HCT116 (cell line): ENCODE measurements around the gene SUFU. TPM values are rescaled to one million over a fixed set of nuclear protein-coding genes. Genes with fewer than 3 reads are reported as not detected.

ENCODE experiments used
- total RNA-seq: library from RNA; stranded (reverse); gene quantifications from one replicate; pipeline ENCODE4 v1.2.1, GENCODE V29; 2021; ENCODE audit not compliant: unreplicated experiment

The SUFU gene
- total RNA-seq, 1 experiment from 2014 or later: 18.8 TPM

Other genes with a start within 250 kb of the SUFU start
- 115 TPM for gene NFKB2, start 108.3 kb upstream of the SUFU start, total RNA-seq
- 9.7 TPM for gene PSD, start 85.2 kb upstream of the SUFU start, total RNA-seq
- gene FBXL15, start 83.1 kb upstream of the SUFU start, total RNA-seq: 21.1 TPM
- 96.7 TPM for gene CUEDC2, start 71.4 kb upstream of the SUFU start, total RNA-seq
- gene C10orf95, start 52.4 kb upstream of the SUFU start, total RNA-seq: 2.1 TPM
- gene ACTR1A, start 1.3 kb upstream of the SUFU start, total RNA-seq: 94.2 TPM
- gene TRIM8, start 140.5 kb downstream of the SUFU start, total RNA-seq: 91.6 TPM
- 13.3 TPM for gene ARL3, start 210.4 kb downstream of the SUFU start, total RNA-seq
- 22.9 TPM for gene SFXN2, start 210.7 kb downstream of the SUFU start, total RNA-seq
- 25.2 TPM for gene WBP1L, start 240.0 kb downstream of the SUFU start, total RNA-seq